ENCODE measurements around the gene CTNNBL1.
"Not testable (repeated sequence)": the region's sequence is repeated elsewhere in the genome, so short reads cannot be mapped to it uniquely, and the experiment has no call there.

Gene CTNNBL1

GRCh38 chr20:37661519-37661918 lies 32.3 kb upstream of the CTNNBL1 start:
- no peak for DNase-seq (ENCODE audit: low read depth in 1 of 2, low spot score in 1 of 2)
- no peak overlapping the region for H3K27ac ChIP-seq (replicated peaks)
- no peaks in the 10 kb centered on the region for H3K27me3 ChIP-seq (ENCODE audit: insufficient read depth, poor library complexity, severe bottlenecking)
- H3K4me3 ChIP-seq (replicated peaks; ENCODE audit: insufficient read depth, low read length): no peak overlapping the region
- TF ChIP-seq CTCF (IDR thresholded peaks at IDR 0.05; ENCODE audit: insufficient read depth, low read length) (no peak), GABPA (IDR thresholded peaks at IDR 0.05; ENCODE audit: low read depth) (no peak), SPI1 (IDR thresholded peaks at IDR 0.05; ENCODE audit: borderline replicate concordance, low read depth) (no peak), REST (IDR thresholded peaks at IDR 0.05; ENCODE audit: insufficient replicate concordance, low read depth) (no peak)

- Histone ChIP-seq H3K4me3 (replicated peaks; ENCODE audit: insufficient read depth, low read length) (no peak overlapping the region), H3K27ac (replicated peaks) (no peak overlapping the region), H3K27me3 (ENCODE audit: insufficient read depth, poor library complexity, severe bottlenecking) (no peaks in the 10 kb centered on the region)
- TF ChIP-seq POLR2AphosphoS5 (IDR thresholded peaks at IDR 0.05; ENCODE audit: low read depth) (no peak), CTCF (IDR thresholded peaks at IDR 0.05; ENCODE audit: insufficient read depth, low read length) (no peak), GABPA (IDR thresholded peaks at IDR 0.05; ENCODE audit: low read depth) (no peak), SPI1 (IDR thresholded peaks at IDR 0.05; ENCODE audit: borderline replicate concordance, low read depth) (no peak), REST (IDR thresholded peaks at IDR 0.05; ENCODE audit: insufficient replicate concordance, low read depth) (no peak)
- no peak for DNase-seq (ENCODE audit: low read depth in 1 of 2, low spot score in 1 of 2)
These were observed 31.5 kb upstream of the CTNNBL1 start for GRCh38 chr20:37662308-37662707.

- H3K4me3 ChIP-seq (replicated peaks; ENCODE audit: insufficient read depth, low read length); H3K27me3 ChIP-seq (ENCODE audit: insufficient read depth, poor library complexity, severe bottlenecking); H3K27ac ChIP-seq (replicated peaks); DNase-seq (ENCODE audit: low read depth in 1 of 2, low spot score in 1 of 2): not testable (repeated sequence)
These were observed 29.2 kb upstream of the CTNNBL1 start for GRCh38 chr20:37664595-37664994.

GRCh38 chr20:37668166-37668565 lies 25.7 kb upstream of the CTNNBL1 start:
- Histone ChIP-seq H3K4me3 (replicated peaks; ENCODE audit: insufficient read depth, low read length) (no peak overlapping the region), H3K27me3 (ENCODE audit: insufficient read depth, poor library complexity, severe bottlenecking) (no peaks in the 10 kb centered on the region), H3K27ac (replicated peaks) (no peak overlapping the region)
- DNase-seq (ENCODE audit: low read depth in 1 of 2, low spot score in 1 of 2): no peak
- no peak for TF ChIP-seq SPI1 (IDR thresholded peaks at IDR 0.05; ENCODE audit: borderline replicate concordance, low read depth)
- TF ChIP-seq POLR2AphosphoS5 (IDR thresholded peaks at IDR 0.05; ENCODE audit: low read depth): no peak
- TF ChIP-seq GABPA (IDR thresholded peaks at IDR 0.05; ENCODE audit: low read depth): no peak
- TF ChIP-seq REST (IDR thresholded peaks at IDR 0.05; ENCODE audit: insufficient replicate concordance, low read depth): no peak
- TF ChIP-seq CTCF (IDR thresholded peaks at IDR 0.05; ENCODE audit: insufficient read depth, low read length): no peak
